H1 (cell line): ENCODE measurements around the gene OR4K5. TPM values are rescaled to one million over a fixed set of nuclear protein-coding genes. Genes with fewer than 3 reads are reported as not detected.

ENCODE experiments used
- ASH2L ChIP-seq: fragments of 200-600, 300-600 bp; sonication (generic); IDR thresholded peaks from one replicate; pipeline ENCODE4 v1.7.1; 2017; ENCODE audit warnings: low read length
- CEBPB ChIP-seq: IDR thresholded peaks from 2 replicates; pipeline ENCODE4 v1.6.1; 2012; ENCODE audit warnings: low read depth, low read length
- HDAC6 ChIP-seq: IDR thresholded peaks from one replicate; pipeline ENCODE4 v1.7.1; 2012; ENCODE audit warnings: low read depth, mild to moderate bottlenecking, inconsistent platforms, low read length, moderate library complexity
- TEAD4 ChIP-seq: IDR thresholded peaks from 2 replicates; pipeline ENCODE4 v1.6.1; 2012; ENCODE audit warnings: low read depth, low read length, inconsistent platforms, mixed read lengths
- polyA plus RNA-seq, 7 experiments: library from polyadenylated mRNA; depleted of rRNA in 3 of 7; stranded (reverse) in 5 of 7; unstranded in 2 of 7; fragments of >200 nt in 5 of 7; fragments of 200-250 nt in 2 of 7; gene quantifications; 1 replicate in 5 of 7; 2 replicates in 1 of 7; 4 replicates in 1 of 7; pipeline versions ENCODE4 v1.2.1 to v1.2.3, GENCODE V29; 2011 to 2013; ENCODE audit warnings: missing spikeins in 2 of 7, mixed read lengths in 2 of 7
- total RNA-seq: library from RNA; stranded (reverse); fragmentation: NEBNext Ultra II Directional; extraction: Animal tissue kit (Norgen Biotek cat#: 25700); gene quantifications from 2 replicates; pipeline ENCODE4 v1.2.1, GENCODE V29; 2021

The OR4K5 gene
- total and polyA plus RNA-seq, 2 of the 8 experiments (the other 6 are each of a cell fraction or from before 2014, with no cell fraction given) = not detected

GRCh38 chr14:19941668-19942067, 21.3 kb downstream of the OR4K5 start (continued):
- TF ChIP-seq HDAC6 (no peak), ASH2L (no peak), TEAD4 (no peak), CEBPB (no peak)
